NOMO-1 (cell line): Measurements from ENCODE around the gene MACO1.

ENCODE experiments used
- DNase-seq, 2 experiments: peaks; one replicate each; lab custom pipeline; 2025; ENCODE audit not compliant: unreplicated experiment in 2 of 2; lab: John Stamatoyannopoulos, UW

MACO1 gene

GRCh38 chr1:25519624-25520023 lies 88.9 kb downstream of the MACO1 start:
- no peak for DNase-seq

- DNase-seq = peak in 1 of 2 experiments; percentile 64
Measured at GRCh38 chr1:25520446-25521061, 89.9 kb downstream of the MACO1 start.

GRCh38 chr1:25522031-25522655 lies 91.4 kb downstream of the MACO1 start:
- DNase-seq = no peak

- DNase-seq = no peak
Measured at GRCh38 chr1:25523542-25523941, 92.8 kb downstream of the MACO1 start.

- no peak for DNase-seq
Measured at GRCh38 chr1:25524568-25525360, 94.1 kb downstream of the MACO1 start.

- no peak for DNase-seq
Measured at GRCh38 chr1:25525361-25525688, 94.6 kb downstream of the MACO1 start.

- no peak for DNase-seq
Measured at GRCh38 chr1:25526753-25527152, 96.1 kb downstream of the MACO1 start.

GRCh38 chr1:25527226-25527846 lies 96.6 kb downstream of the MACO1 start:
- no peak for DNase-seq

GRCh38 chr1:25527946-25528595 lies 97.4 kb downstream of the MACO1 start:
- DNase-seq = no peak

GRCh38 chr1:25528881-25529517 lies 98.3 kb downstream of the MACO1 start:
- DNase-seq = no peak

- DNase-seq = no peak
Measured at GRCh38 chr1:25529518-25530185, 99.0 kb downstream of the MACO1 start.

GRCh38 chr1:25530186-25531081 lies 99.7 kb downstream of the MACO1 start:
- no peak for DNase-seq

- DNase-seq = no peak
Measured at GRCh38 chr1:25531082-25531461, 100.4 kb downstream of the MACO1 start.

GRCh38 chr1:25532970-25533369 lies 102.3 kb downstream of the MACO1 start:
- no peak for DNase-seq

GRCh38 chr1:25533775-25534409 lies 103.2 kb downstream of the MACO1 start:
- DNase-seq = no peak

- DNase-seq = no peak
Measured at GRCh38 chr1:25534410-25534788, 103.7 kb downstream of the MACO1 start.

GRCh38 chr1:25536124-25536523 lies 105.4 kb downstream of the MACO1 start:
- DNase-seq = no peak

GRCh38 chr1:25537153-25537831 lies 106.6 kb downstream of the MACO1 start:
- peak in 1 of 2 experiments; percentile 24 for DNase-seq
